ENCODE results near the gene THSD7B. TPM values are rescaled to one million over a fixed set of nuclear protein-coding genes. Genes with fewer than 3 reads are reported as not detected.

THSD7B gene
- total and polyA plus RNA-seq, 2 of the 13 experiments (the other 11 are each of a cell fraction or from before 2014, with no cell fraction given), result 0.02 TPM; not detected in 1

DNA sequence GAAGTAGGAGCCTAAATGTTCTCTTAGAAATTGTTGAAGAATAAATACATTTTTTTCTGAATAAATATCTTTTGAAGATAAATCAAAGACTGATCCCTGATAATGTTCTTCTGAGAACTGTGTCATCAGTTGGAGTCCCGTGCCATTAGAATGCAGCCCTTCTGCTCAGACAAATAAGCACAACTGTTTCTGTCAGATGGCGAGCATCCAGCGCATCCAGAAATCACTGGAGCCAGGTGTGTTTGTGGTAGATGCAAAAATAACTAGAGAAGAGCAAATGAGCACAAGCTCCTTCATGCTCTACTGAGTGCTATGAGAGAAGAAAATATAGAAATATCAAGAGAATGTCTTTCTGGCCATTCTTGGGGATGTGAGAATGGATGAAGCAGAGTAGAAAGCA lies 573.7 kb downstream of the THSD7B start:
- Histone ChIP-seq H3K4me1 (ENCODE audit: insufficient read depth, low read length) (no peaks in the 10 kb centered on the region), H3K4me3 (replicated peaks in 1 of 3; ENCODE audit: insufficient read depth in 1 of 3, low read depth in 2 of 3, low read length in 3 of 3) (no peak overlapping the region), H3K9ac (ENCODE audit: insufficient read depth, low read depth, low read length) (no peak overlapping the region), H3K27me3 (ENCODE audit: control insufficient read depth in 1 of 2, insufficient read depth in 2 of 2, low read length in 2 of 2) (no peaks in the 10 kb centered on the region), H3K79me2 (ENCODE audit: insufficient read depth, low read length) (no peaks in the 10 kb centered on the region), H3K4me2 (ENCODE audit: low read depth, low read length) (no peak overlapping the region), H3K9me3 (ENCODE audit: low read length) (no peaks in the 10 kb centered on the region), H4K20me1 (ENCODE audit: insufficient read depth, low read length) (no peaks in the 10 kb centered on the region), H3K36me3 (replicated peaks in 1 of 2; ENCODE audit: control insufficient read depth in 1 of 2, insufficient read depth in 2 of 2, low read length in 2 of 2) (no peaks in the 10 kb centered on the region), H2AFZ (ENCODE audit: low read length) (no peak overlapping the region), H3K27ac (ENCODE audit: extremely low read length, insufficient read depth, low read length) (no peak overlapping the region)
- ChIA-PET CTCF (ENCODE audit: low intra/inter-chr PET ratio, low total read pairs) (no interaction called here), POLR2A (no interaction called here)
- in situ Hi-C loops (cut with HindIII; ENCODE audit: extremely low pct_ligation_motif_present, low pct_unique_long_range_greater_than_20kb) (no loop called here), intact Hi-C loops (cut with micrococcal nuclease; ENCODE audit: unreplicated experiment) (no loop called here)
- FAIRE-seq (no peak), DNase-seq (ENCODE audit: low spot score) (no peak), ATAC-seq (no peak)
- no peak for TF ChIP-seq ZNF251 (CRISPR knock-in tag; IDR thresholded peaks at IDR 0.05)
- TF ChIP-seq NR3C1 (CRISPR knock-in tag; IDR thresholded peaks at IDR 0.05), result no peak
- no peak for TF ChIP-seq ZC3H4 (CRISPR knock-in tag; IDR thresholded peaks at IDR 0.05; ENCODE audit: borderline replicate concordance)
- TF ChIP-seq ZNF225 (CRISPR knock-in tag; IDR thresholded peaks at IDR 0.05), result no peak
- TF ChIP-seq ARID2 (CRISPR knock-in tag; IDR thresholded peaks at IDR 0.05; ENCODE audit: borderline replicate concordance), result no peak
- TF ChIP-seq KAT7 (CRISPR knock-in tag; IDR thresholded peaks at IDR 0.05; ENCODE audit: borderline replicate concordance), result no peak
- no peak for TF ChIP-seq ZNF10 (CRISPR knock-in tag; IDR thresholded peaks at IDR 0.05; ENCODE audit: borderline replicate concordance, low read depth)
- TF ChIP-seq, protein P1, sequence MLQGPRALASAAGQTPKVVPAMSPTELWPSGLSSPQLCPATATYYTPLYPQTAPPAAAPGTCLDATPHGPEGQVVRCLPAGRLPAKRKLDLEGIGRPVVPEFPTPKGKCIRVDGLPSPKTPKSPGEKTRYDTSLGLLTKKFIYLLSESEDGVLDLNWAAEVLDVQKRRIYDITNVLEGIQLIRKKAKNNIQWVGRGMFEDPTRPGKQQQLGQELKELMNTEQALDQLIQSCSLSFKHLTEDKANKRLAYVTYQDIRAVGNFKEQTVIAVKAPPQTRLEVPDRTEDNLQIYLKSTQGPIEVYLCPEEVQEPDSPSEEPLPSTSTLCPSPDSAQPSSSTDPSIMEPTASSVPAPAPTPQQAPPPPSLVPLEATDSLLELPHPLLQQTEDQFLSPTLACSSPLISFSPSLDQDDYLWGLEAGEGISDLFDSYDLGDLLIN (CRISPR knock-in tag; IDR thresholded peaks at IDR 0.05; ENCODE audit: borderline replicate concordance), result no peak
- TF ChIP-seq ATM (IDR thresholded peaks at IDR 0.05; ENCODE audit: borderline replicate concordance), result no peak
- TF ChIP-seq ARNTL (CRISPR knock-in tag; IDR thresholded peaks at IDR 0.05), result no peak
- no peak for TF ChIP-seq GLI4 (CRISPR knock-in tag; IDR thresholded peaks at IDR 0.05; ENCODE audit: borderline replicate concordance)
- no peak for TF ChIP-seq ZFP62 (CRISPR knock-in tag; IDR thresholded peaks at IDR 0.05)
- TF ChIP-seq ETS1 (CRISPR knock-in tag; IDR thresholded peaks at IDR 0.05), result no peak
- TF ChIP-seq, protein P2, sequence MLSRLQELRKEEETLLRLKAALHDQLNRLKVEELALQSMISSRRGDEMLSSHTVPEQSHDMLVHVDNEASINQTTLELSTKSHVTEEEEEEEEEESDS (CRISPR knock-in tag; IDR thresholded peaks at IDR 0.05; ENCODE audit: borderline replicate concordance), result no peak
- no peak for TF ChIP-seq ZNF12 (CRISPR knock-in tag; IDR thresholded peaks at IDR 0.05)
- 5% methylated on average over 3 of the region's 3 CpGs for WGBS (ENCODE audit: low lambda C conversion rate)
- BruUV-seq (replicated peaks), result no TSS peak

Data from HepG2 (cell line).